Colonic mucosa (tissue), 4 donors: ENCODE measurements around the gene UBXN10. TPM values are rescaled to one million over a fixed set of nuclear protein-coding genes. Genes with fewer than 3 reads are reported as not detected.

Source experiments
- DNase-seq: peaks from one replicate; pipeline ENCODE4 v3.0.0-alpha.2; 2020
- H3K27ac ChIP-seq: fragments of 200-600 bp; one replicate; pipeline ENCODE4 v1.8.0; 2021
- H3K27me3 ChIP-seq: fragments of 200-600 bp; one replicate; pipeline ENCODE4 v1.8.0; 2021
- H3K36me3 ChIP-seq: fragments of 200-600 bp; one replicate; pipeline ENCODE4 v1.8.0; 2021
- H3K4me1 ChIP-seq: fragments of 200-600 bp; one replicate; pipeline ENCODE4 v1.8.0; 2021; ENCODE audit warnings: mild to moderate bottlenecking
- H3K4me3 ChIP-seq: fragments of 200-600 bp; one replicate; pipeline ENCODE4 v1.8.0; 2021
- H3K9ac ChIP-seq, 2 donors: one replicate each; pipeline ENCODE4 v1.7.0; 2013; ENCODE audit warnings: control low read depth in 2 of 2, low read depth in 2 of 2, low read length in 2 of 2
- H3K9me3 ChIP-seq: fragments of 200-600 bp; one replicate; pipeline ENCODE4 v1.8.0; 2021
- intact Hi-C: fragments of 100-400 bp; cut with DNase I; formaldehyde crosslinking; loops from one replicate; pipeline ENCODE4 v1.14.1; 2022
- total RNA-seq, 2 donors: library from RNA; stranded (reverse); fragmentation: NEBNext Ultra II Directional in 1 of 2; extraction: Animal tissue kit (Norgen Biotek cat#: 25700) in 1 of 2; gene quantifications; one replicate each; pipeline ENCODE4 v1.2.1, GENCODE V29; 2021
- TF ChIP-seq, protein P1 (sequence below): fragments of 200-600 bp; IDR thresholded peaks from one replicate; pipeline ENCODE4 v1.8.0; 2022; ENCODE audit warnings: antibody characterized with exemption, mild to moderate bottlenecking
- donor health status: healthy.
- donor health status: DM: no; HTN: no; CAD: no.
- donor health status: DM: no; HTN: no; CAD: no.

UBXN10 gene
- total RNA-seq, 2 donors from 2014 or later, result 3.3 to 3.5 TPM

DNA sequence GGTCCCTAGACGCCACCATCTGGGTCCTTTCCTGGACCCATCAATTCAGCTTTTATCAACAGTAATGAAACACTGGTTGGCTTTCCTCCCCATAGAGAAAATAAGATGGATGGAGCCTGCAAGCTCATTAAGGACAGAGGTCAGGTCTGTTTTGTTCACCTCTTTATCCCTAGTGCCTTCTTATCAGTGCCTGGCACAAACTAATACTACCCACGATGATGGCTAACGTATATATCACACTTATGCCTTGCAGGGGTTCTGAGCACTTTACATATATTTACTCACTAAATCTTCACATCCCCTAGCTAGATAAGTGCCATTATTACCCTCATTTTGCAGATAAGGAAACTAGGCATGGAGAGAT lies 5.1 kb upstream of the UBXN10 start:
- Histone ChIP-seq H3K36me3 (no peaks in the 10 kb centered on the region), H3K27ac (no peak overlapping the region), H3K4me3 (no peak overlapping the region), H3K27me3 (no peaks in the 10 kb centered on the region), H3K9me3 (no peaks in the 10 kb centered on the region), H3K4me1 (no peaks in the 10 kb centered on the region), H3K9ac (no peak overlapping the region)
- intact Hi-C loops, result no loop called here
- no peak for DNase-seq
- TF ChIP-seq, protein P1, sequence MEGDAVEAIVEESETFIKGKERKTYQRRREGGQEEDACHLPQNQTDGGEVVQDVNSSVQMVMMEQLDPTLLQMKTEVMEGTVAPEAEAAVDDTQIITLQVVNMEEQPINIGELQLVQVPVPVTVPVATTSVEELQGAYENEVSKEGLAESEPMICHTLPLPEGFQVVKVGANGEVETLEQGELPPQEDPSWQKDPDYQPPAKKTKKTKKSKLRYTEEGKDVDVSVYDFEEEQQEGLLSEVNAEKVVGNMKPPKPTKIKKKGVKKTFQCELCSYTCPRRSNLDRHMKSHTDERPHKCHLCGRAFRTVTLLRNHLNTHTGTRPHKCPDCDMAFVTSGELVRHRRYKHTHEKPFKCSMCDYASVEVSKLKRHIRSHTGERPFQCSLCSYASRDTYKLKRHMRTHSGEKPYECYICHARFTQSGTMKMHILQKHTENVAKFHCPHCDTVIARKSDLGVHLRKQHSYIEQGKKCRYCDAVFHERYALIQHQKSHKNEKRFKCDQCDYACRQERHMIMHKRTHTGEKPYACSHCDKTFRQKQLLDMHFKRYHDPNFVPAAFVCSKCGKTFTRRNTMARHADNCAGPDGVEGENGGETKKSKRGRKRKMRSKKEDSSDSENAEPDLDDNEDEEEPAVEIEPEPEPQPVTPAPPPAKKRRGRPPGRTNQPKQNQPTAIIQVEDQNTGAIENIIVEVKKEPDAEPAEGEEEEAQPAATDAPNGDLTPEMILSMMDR, result no peak

DNA sequence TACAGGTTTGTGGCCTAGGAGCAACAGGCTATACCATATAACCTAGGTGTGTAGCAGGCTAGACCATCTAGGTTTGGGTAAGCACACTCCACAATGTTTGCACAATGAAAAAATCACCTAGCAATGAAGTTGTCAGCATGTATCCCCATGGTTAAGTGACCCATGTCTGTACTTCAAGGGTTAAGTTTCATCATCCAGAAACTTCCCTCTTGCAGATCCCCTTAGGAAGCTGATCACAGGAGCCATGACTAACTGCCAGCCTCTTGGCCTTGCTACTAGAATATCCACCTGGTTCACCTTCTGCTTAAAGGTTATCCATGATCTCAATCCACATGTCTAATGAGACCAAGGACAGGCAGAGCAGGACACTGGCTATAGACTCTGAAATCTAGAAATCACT lies 3.5 kb upstream of the UBXN10 start:
- Histone ChIP-seq H3K27ac (no peak overlapping the region), H3K36me3 (no peaks in the 10 kb centered on the region), H3K9me3 (no peaks in the 10 kb centered on the region), H3K27me3 (no peaks in the 10 kb centered on the region), H3K9ac (no peak overlapping the region), H3K4me3 (no peak overlapping the region), H3K4me1 (peaks cover 7% of the 10 kb centered on the region)
- intact Hi-C loops, result no loop called here
- DNase-seq, result no peak
- TF ChIP-seq, protein P1, result no peak

DNA sequence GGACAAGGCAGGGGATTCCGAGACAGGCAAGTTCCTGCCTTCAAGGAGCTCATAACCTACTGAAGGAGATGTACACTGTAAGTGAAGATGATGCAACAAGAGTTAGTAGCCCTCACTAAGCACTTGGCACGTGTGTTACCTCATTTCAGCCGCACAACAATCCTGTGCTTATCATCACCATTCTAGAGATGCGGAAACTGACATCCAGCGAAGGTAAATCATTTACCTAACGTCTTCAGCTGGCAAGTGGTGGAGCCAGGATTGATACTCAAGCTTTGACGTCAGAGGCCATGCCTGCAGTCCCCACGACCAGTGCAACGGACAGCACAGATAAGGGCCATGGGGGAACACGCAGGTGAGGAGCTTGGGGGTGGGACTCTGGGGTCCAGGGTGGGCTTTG lies 2.9 kb upstream of the UBXN10 start:
- Histone ChIP-seq H3K9me3 (no peaks in the 10 kb centered on the region), H3K4me3 (no peak overlapping the region), H3K27ac (no peak overlapping the region), H3K4me1 (peaks cover 8% of the 10 kb centered on the region), H3K27me3 (no peaks in the 10 kb centered on the region), H3K36me3 (no peaks in the 10 kb centered on the region), H3K9ac (no peak overlapping the region)
- TF ChIP-seq, protein P1, result no peak
- peak; percentile 45 for DNase-seq
- intact Hi-C loops, result no loop called here

DNA sequence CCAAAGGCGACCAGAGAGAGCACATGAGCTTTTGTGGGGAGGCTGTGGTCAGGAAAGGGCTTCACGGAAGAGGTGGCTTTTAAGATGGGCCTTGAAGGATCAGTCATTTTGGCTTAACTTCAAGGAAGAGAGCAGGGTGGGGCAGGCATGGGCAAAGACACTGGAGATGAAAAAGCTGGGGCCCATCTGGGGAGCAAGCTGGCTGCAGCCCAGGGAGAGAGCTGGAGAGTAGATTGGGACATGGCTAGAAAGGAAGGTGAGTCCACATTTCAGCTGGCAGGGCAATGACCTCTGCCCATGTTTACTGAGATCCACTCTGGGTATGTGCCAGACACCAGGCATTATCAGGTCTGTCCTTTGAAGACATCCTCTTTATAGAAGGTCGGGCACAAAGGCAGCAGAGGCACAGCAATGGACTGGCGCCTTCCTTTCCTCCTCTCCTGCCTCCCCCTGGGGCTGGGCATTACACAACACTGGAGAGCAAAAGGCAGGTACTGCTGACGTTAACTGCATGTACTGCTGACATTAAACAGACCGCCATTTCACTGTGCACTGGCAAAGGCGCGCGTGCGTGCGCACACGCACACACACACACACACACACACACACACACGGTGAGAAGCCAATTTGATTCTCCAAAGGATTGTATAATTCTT lies 2.2 kb upstream of the UBXN10 start:
- Histone ChIP-seq H3K9me3 (no peaks in the 10 kb centered on the region), H3K36me3 (no peaks in the 10 kb centered on the region), H3K4me3 (no peak overlapping the region), H3K9ac (peak overlapping the region in 1 of 2 donors; percentile 23), H3K27me3 (no peaks in the 10 kb centered on the region), H3K4me1 (peaks cover 8% of the 10 kb centered on the region), H3K27ac (no peak overlapping the region)
- TF ChIP-seq, protein P1, result no peak
- no peak for DNase-seq
- intact Hi-C loops, result no loop called here

DNA sequence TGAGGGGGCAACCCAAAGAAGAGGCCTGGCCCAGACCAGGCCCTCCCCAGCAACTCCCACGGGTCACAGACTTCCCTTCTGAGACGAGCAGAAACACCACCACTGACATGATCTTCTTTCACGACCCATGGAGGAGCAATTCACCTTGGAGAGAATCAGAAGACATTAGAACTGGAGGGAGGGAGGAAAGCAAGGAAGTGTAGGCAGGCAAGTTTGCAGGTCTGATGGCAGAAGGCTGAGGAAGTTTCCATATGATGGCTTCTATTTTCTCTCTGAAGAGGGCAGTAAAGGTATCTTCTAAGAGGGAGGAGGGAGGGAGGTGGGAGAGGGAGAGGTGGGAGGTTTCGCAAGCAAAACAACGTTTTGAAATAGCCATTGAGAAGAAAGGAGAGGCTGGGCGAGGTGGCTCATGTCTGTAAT lies 1.4 kb upstream of the UBXN10 start:
- intact Hi-C loops, result no loop called here
- TF ChIP-seq, protein P1, result no peak
- Histone ChIP-seq H3K27ac (no peak overlapping the region), H3K4me1 (peaks cover 8% of the 10 kb centered on the region), H3K27me3 (no peaks in the 10 kb centered on the region), H3K9ac (no peak overlapping the region), H3K36me3 (no peaks in the 10 kb centered on the region), H3K4me3 (no peak overlapping the region), H3K9me3 (no peaks in the 10 kb centered on the region)
- DNase-seq, result no peak
